ENCODE data around the gene PPP4C. TPM values are rescaled to one million over a fixed set of nuclear protein-coding genes. Genes with fewer than 3 reads are reported as not detected.

PPP4C gene
- total RNA-seq, 3 donors from 2014 or later: 47.7 to 55.1 (median 51.7) TPM

DNA sequence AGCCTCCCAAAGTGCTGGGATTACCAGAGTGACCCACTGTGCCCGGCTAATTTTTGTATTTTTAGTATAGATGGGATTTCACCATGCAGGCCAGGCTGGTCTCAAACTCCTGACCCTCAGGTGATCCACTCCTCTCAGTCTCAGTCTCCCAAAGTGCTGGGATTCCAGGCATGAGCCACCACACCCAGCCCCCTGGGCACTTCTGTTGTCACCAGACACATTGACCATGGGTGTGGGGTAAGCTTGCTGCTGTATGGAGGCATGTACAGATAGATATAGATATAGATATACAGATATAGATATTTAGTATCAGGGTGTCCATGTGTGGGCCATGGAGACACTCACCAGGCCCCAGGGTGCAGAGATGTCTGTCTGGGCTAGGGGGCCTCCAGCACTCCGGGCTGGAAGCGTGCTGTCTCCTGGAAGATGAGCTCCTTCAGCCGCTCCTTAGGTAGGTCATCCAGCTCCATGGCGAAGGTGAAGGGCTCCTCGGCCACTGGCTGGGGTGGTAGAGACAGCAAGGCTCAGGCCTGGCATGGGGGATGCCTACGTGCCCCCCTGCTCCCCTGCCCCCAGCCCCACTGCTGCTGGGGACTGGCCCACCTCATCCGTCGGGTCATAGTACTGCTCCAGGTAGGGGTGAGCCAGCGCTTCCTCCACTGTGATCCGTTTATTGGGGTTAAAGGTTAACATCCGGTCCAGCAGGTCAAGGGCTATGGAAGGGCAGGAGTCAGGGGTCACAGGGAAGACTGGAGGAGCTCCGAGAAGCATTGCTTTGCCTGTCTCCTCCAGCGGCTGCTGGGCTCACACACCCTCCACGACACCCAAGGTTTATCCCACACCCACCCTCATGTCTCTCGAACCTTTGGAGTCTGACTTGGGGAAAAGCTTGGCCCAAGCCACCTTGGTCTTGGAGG, 40.8 kb downstream of the PPP4C start:
- H3K27ac ChIP-seq: no peak overlapping the region
- H3K4me3 ChIP-seq: no peak overlapping the region
- H3K36me3 ChIP-seq: no peaks in the 10 kb centered on the region
- no peak for DNase-seq (ENCODE audit: low spot score in 2 of 2)
- TF ChIP-seq POLR2AphosphoS5 (IDR thresholded peaks at IDR 0.05): no peak
- TF ChIP-seq POLR2A (IDR thresholded peaks at IDR 0.05): no peak
- TF ChIP-seq, protein P1, sequence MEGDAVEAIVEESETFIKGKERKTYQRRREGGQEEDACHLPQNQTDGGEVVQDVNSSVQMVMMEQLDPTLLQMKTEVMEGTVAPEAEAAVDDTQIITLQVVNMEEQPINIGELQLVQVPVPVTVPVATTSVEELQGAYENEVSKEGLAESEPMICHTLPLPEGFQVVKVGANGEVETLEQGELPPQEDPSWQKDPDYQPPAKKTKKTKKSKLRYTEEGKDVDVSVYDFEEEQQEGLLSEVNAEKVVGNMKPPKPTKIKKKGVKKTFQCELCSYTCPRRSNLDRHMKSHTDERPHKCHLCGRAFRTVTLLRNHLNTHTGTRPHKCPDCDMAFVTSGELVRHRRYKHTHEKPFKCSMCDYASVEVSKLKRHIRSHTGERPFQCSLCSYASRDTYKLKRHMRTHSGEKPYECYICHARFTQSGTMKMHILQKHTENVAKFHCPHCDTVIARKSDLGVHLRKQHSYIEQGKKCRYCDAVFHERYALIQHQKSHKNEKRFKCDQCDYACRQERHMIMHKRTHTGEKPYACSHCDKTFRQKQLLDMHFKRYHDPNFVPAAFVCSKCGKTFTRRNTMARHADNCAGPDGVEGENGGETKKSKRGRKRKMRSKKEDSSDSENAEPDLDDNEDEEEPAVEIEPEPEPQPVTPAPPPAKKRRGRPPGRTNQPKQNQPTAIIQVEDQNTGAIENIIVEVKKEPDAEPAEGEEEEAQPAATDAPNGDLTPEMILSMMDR (IDR thresholded peaks at IDR 0.05): no peak
- no peaks in the 10 kb centered on the region for H3K4me1 ChIP-seq
- intact Hi-C loops (cut with DNase I; ENCODE audit: low total_unique reads): no loop called here
- no peaks in the 10 kb centered on the region for H3K27me3 ChIP-seq
- H3K9me3 ChIP-seq: no peaks in the 10 kb centered on the region

DNA sequence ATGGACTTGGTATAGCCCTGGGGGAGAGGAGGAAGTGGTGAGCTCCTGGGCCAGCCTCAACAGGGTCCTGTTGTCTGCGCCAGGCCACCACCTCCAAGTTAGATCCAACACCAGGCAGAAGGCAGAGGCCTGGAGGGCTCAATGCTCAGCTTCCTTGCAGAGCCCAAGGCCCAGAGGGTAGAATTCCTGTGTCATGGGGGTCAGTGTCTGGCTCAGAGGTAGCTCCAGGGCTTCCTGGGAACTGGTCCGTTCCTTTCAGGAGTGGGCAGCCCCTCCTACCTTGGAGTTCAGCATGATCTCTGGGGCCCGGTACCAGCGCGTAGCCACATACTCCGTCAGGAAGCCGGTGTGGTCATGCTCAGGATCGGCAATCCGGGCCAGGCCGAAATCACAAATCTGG, 42.0 kb downstream of the PPP4C start:
- H3K4me3 ChIP-seq: no peak overlapping the region
- DNase-seq (ENCODE audit: low spot score in 2 of 2): no peak
- no peak for TF ChIP-seq POLR2A (IDR thresholded peaks at IDR 0.05)
- TF ChIP-seq, protein P1 (IDR thresholded peaks at IDR 0.05): no peak
- TF ChIP-seq POLR2AphosphoS5 (IDR thresholded peaks at IDR 0.05): no peak
- no peaks in the 10 kb centered on the region for H3K4me1 ChIP-seq
- intact Hi-C loops (cut with DNase I; ENCODE audit: low total_unique reads): no loop called here
- no peaks in the 10 kb centered on the region for H3K36me3 ChIP-seq
- H3K27ac ChIP-seq: no peak overlapping the region
- H3K9me3 ChIP-seq: no peaks in the 10 kb centered on the region
- no peaks in the 10 kb centered on the region for H3K27me3 ChIP-seq

DNA sequence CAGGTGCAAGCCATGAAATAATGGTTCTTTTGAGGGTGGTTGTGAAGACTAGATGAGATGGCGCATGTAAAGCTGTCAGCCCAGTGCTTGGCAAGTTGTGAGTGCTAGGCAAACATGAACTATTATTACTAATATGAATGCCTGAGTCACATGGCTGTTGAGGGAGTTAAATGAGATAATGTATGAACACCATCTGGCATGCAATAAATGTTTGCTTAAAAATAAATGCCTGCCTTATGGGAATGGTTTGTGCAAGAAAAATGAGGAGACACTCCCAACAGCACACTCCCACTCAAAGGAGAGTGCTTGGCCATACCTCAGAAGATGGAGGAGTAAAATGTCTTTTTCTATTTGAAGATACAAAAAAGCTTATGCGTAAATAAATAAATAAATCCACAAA, 43.6 kb downstream of the PPP4C start:
- Histone ChIP-seq H3K36me3 (no peaks in the 10 kb centered on the region), H3K4me3 (no peak overlapping the region), H3K27me3 (no peaks in the 10 kb centered on the region), H3K27ac (no peak overlapping the region), H3K4me1 (no peaks in the 10 kb centered on the region), H3K9me3 (no peaks in the 10 kb centered on the region)
- no peak for DNase-seq (ENCODE audit: low spot score in 2 of 2)
- no peak for TF ChIP-seq POLR2AphosphoS5 (IDR thresholded peaks at IDR 0.05)
- TF ChIP-seq POLR2A (IDR thresholded peaks at IDR 0.05): no peak
- TF ChIP-seq, protein P1 (IDR thresholded peaks at IDR 0.05): no peak
- intact Hi-C loops (cut with DNase I; ENCODE audit: low total_unique reads): no loop called here

DNA sequence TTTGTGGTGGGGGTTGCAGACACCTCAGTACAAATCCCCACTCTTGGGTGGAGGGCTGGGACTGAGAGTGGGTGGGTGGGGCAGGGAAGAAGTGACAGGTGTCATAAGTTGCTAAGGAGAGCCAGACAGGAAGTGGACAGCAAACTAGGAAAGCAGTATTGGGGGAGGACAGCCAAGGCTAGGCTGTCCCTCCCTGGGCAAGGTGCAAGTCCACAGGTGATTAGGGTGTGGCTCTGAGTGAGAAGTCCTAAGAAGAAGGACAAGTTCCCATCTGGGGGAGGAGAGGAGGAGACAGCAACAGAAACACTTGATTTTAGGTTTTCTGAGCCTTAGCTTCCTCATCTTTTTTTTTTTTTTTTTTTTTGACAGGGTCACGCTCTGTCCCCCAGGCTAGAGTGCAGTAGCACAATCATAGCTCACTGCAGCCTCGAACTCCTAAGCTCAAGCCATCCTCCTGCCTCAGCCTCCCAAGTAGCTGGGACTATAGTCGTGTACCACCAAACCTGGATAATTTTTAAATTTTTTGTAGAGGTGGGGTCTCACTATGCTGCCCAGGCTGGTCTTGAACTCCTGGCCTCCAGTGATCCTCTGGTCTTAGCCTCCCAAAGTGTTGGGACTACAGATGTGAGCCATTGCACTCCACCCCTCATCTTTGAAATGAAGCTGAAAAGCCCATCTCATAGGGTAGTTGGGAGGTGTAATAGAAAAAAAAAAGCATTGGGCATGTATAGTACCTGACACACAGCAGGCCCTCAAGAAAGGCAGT, 44.7 kb downstream of the PPP4C start:
- H3K27me3 ChIP-seq: no peaks in the 10 kb centered on the region
- no peak for TF ChIP-seq POLR2A (IDR thresholded peaks at IDR 0.05)
- no peak for TF ChIP-seq POLR2AphosphoS5 (IDR thresholded peaks at IDR 0.05)
- TF ChIP-seq, protein P1 (IDR thresholded peaks at IDR 0.05): no peak
- no peak for DNase-seq (ENCODE audit: low spot score in 2 of 2)
- no peaks in the 10 kb centered on the region for H3K9me3 ChIP-seq
- intact Hi-C loops (cut with DNase I; ENCODE audit: low total_unique reads): no loop called here
- peak overlapping the region in 1 of 2 donors; percentile 96 for H3K27ac ChIP-seq
- H3K4me3 ChIP-seq: no peak overlapping the region
- H3K36me3 ChIP-seq: no peaks in the 10 kb centered on the region
- no peaks in the 10 kb centered on the region for H3K4me1 ChIP-seq
